Activated CD4-positive, alpha-beta T cell treated with anti-CD3 and anti-CD28 coated beads, Interleukin-2, amount 50 U/mL, for 4 hours (primary cell): Measurements from ENCODE around the gene PLS3.

Source experiments
- DNase-seq, 2 experiments: peaks; one replicate each; pipeline ENCODE4 v3.0.0-alpha.2; 2020

Gene PLS3

DNA sequence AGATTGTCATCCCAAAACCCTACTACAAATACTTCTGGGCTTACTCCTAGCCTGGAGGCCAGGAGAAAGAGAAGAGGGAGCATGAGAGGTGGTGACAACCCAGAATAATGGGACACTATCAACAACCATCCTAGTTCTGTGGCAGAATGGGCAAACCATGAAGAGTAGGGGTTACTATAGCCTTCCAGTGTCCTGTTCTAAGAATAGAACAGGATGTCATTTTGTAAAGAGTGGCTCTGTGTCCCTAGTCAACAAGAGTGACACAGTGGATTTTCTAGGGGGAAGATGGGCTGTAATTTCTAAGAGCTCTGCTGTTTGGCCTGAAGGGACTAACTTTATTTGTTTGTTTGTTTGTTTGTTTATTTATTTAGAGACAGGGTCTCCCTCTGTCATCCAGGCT, 136.0 kb downstream of the PLS3 start:
- DNase-seq = no peak

DNA sequence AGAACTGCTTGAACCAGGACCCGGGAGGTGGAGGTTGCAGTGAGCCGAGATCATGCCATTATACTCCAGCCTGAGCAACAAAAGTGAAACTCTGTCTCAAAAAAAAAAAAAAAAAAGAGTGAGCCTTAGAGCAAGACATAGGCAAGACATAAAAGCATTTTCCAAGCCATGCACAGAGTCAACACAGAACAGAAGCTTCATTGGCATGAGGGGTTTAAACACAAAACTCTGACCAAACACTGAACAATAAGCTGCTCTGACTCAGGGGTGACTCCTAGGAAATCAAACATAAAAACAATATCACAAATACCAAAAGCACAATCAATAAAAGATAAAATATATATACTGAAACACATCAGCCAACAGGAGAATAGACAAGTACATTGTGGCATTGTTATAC, 136.8 kb downstream of the PLS3 start:
- DNase-seq = no peak
